WTC11 (cell line): Measurements from ENCODE around the gene COX6A1. TPM values are rescaled to one million over a fixed set of nuclear protein-coding genes. Genes with fewer than 3 reads are reported as not detected.

Experiments used
- ELF4 ChIP-seq: sonication (generic); formaldehyde crosslinking; IDR thresholded peaks from 2 replicates; pipeline ENCODE4 v1.8.1; 2022; ENCODE audit warnings: low read depth, mild to moderate bottlenecking, moderate library complexity, missing genetic modification reagents
- FOXJ3 ChIP-seq: sonication (generic); formaldehyde crosslinking; IDR thresholded peaks from 2 replicates; pipeline ENCODE4 v1.9.0; 2021; ENCODE audit warnings: missing genetic modification reagents, mild to moderate bottlenecking, borderline replicate concordance
- GABPB1 ChIP-seq: sonication (generic); formaldehyde crosslinking; IDR thresholded peaks from 2 replicates; pipeline ENCODE4 v1.8.1; 2023; ENCODE audit warnings: mild to moderate bottlenecking, missing genetic modification reagents
- GTF2I ChIP-seq: fragments of 250-450 bp; sonication (Bioruptor Pico); conservative IDR thresholded peaks from 2 replicates; pipeline ENCODE4 v1.4.0; 2021; ENCODE audit warnings: mild to moderate bottlenecking
- MXD4 ChIP-seq: fragments of 250-450 bp; sonication (Bioruptor Pico); IDR thresholded peaks from 2 replicates; pipeline ENCODE4 v1.8.0; 2021; ENCODE audit warnings: mild to moderate bottlenecking, moderate library complexity, borderline replicate concordance
- NR1H2 ChIP-seq: sonication (generic); formaldehyde crosslinking; IDR thresholded peaks from 2 replicates; pipeline ENCODE4 v1.9.0; 2021; ENCODE audit warnings: mild to moderate bottlenecking, moderate library complexity, missing genetic modification reagents
- OVOL2 ChIP-seq: fragments of 250-450 bp; sonication (Bioruptor Pico); IDR thresholded peaks from 2 replicates; pipeline ENCODE4 v1.9.0; 2021; ENCODE audit warnings: mild to moderate bottlenecking, borderline replicate concordance
- PRRX2 ChIP-seq: fragments of 250-450 bp; sonication (Bioruptor Pico); IDR thresholded peaks from 2 replicates; pipeline ENCODE4 v1.8.0; 2021; ENCODE audit warnings: mild to moderate bottlenecking
- RORB ChIP-seq: fragments of 250-450 bp; sonication (Bioruptor Pico); IDR thresholded peaks from 2 replicates; pipeline ENCODE4 v1.9.0; 2021; ENCODE audit warnings: mild to moderate bottlenecking
- SOX15 ChIP-seq: fragments of 250-450 bp; sonication (Bioruptor Pico); IDR thresholded peaks from 2 replicates; pipeline ENCODE4 v1.9.0; 2021; ENCODE audit warnings: mild to moderate bottlenecking
- TP53 ChIP-seq: sonication (generic); formaldehyde crosslinking; IDR thresholded peaks from 2 replicates; pipeline ENCODE4 v1.8.1; 2023; ENCODE audit warnings: mild to moderate bottlenecking, missing genetic modification reagents
- ZNF121 ChIP-seq: sonication (generic); formaldehyde crosslinking; IDR thresholded peaks from 2 replicates; pipeline ENCODE4 v1.8.0; 2023; ENCODE audit warnings: missing genetic modification reagents
- ZNF219 ChIP-seq: sonication (generic); formaldehyde crosslinking; IDR thresholded peaks from 2 replicates; pipeline ENCODE4 v1.8.0; 2023; ENCODE audit warnings: missing genetic modification reagents, mild to moderate bottlenecking, borderline replicate concordance
- ZNF232 ChIP-seq: sonication (generic); formaldehyde crosslinking; IDR thresholded peaks from 2 replicates; pipeline ENCODE4 v1.8.0; 2022; ENCODE audit warnings: mild to moderate bottlenecking, missing genetic modification reagents
- ZNF317 ChIP-seq: sonication (generic); formaldehyde crosslinking; IDR thresholded peaks from 2 replicates; pipeline ENCODE4 v1.8.1; 2023; ENCODE audit warnings: low read depth, mild to moderate bottlenecking, moderate library complexity, missing genetic modification reagents, borderline replicate concordance
- ZNF396 ChIP-seq: fragments of 250-450 bp; sonication (Bioruptor Pico); IDR thresholded peaks from 2 replicates; pipeline ENCODE4 v1.8.0; 2021; ENCODE audit warnings: mild to moderate bottlenecking, moderate library complexity, borderline replicate concordance
- total RNA-seq: library from RNA; stranded (reverse); gene quantifications from 3 replicates; pipeline ENCODE4 v1.2.3, GENCODE V29; 2021
- TF ChIP-seq, protein P1 (sequence below): fragments of 250-450 bp; sonication (Bioruptor Pico); IDR thresholded peaks from 2 replicates; pipeline ENCODE4 v1.9.0; 2021; ENCODE audit warnings: mild to moderate bottlenecking, borderline replicate concordance
- TF ChIP-seq, protein P2 (sequence below): sonication (generic); formaldehyde crosslinking; IDR thresholded peaks from 2 replicates; pipeline ENCODE4 v1.8.0; 2023; ENCODE audit warnings: mild to moderate bottlenecking, missing genetic modification reagents
- TF ChIP-seq, protein P3 (sequence below): sonication (generic); formaldehyde crosslinking; IDR thresholded peaks from 2 replicates; pipeline ENCODE4 v1.8.1; 2023; ENCODE audit warnings: mild to moderate bottlenecking, missing genetic modification reagents
- TF ChIP-seq, protein P4 (sequence below): sonication (generic); formaldehyde crosslinking; IDR thresholded peaks from 2 replicates; pipeline ENCODE4 v1.8.0; 2022; ENCODE audit warnings: mild to moderate bottlenecking, missing genetic modification reagents
- TF ChIP-seq, protein P5 (sequence below): sonication (generic); formaldehyde crosslinking; IDR thresholded peaks from 2 replicates; pipeline ENCODE4 v1.8.1; 2022; ENCODE audit warnings: mild to moderate bottlenecking, missing genetic modification reagents, moderate library complexity, borderline replicate concordance
- TF ChIP-seq, protein P6 (sequence below): sonication (generic); formaldehyde crosslinking; IDR thresholded peaks from 2 replicates; pipeline ENCODE4 v1.8.1; 2023; ENCODE audit warnings: mild to moderate bottlenecking, moderate library complexity, missing genetic modification reagents
- TF ChIP-seq, protein P7 (sequence below): sonication (generic); formaldehyde crosslinking; IDR thresholded peaks from 2 replicates; pipeline ENCODE4 v1.8.1; 2023; ENCODE audit warnings: mild to moderate bottlenecking, missing genetic modification reagents

Gene COX6A1
- total RNA-seq, 1 experiment from 2014 or later: 573 TPM

DNA sequence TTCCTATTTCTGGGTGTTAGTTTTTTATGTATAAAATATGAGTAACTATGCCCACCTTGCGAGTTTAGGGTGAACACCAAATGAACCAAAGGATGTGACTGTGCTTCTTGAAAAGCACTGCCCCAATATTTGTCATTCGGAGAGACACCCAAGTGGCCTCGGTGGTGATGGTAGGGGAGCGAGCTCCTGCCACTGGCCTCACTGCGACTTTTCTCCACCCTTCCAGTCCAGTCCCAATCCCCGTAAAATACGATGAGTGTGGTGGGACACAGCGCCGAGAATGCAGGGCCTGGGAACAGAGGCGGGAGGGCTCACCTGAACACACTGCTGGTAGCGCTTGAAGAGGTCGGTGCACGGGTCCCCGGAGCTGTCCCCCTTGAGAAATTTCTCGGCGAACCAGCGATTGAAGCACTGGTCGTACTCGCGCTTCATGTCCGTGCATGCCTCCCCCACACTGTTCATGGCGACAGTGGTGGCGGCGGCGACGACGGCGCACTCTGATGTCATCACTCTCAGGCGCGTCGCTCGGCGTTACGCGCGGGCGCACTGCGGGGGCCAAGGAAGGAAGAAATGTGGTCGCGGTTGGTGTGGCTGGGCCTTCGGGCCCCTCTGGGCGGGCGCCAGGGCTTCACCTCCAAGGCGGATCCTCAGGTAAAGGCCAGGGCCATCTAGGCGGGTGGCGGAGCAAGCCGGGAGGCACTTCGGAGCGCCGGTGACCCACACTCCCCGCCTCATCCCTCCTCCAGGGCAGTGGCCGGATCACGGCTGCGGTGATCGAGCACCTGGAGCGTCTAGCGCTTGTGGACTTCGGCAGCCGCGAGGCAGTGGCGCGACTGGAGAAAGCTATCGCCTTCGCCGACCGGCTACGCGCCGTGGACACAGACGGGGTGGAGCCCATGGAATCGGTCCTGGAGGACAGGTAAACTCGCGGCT lies 8.3 kb downstream of the COX6A1 start, which contains the start of the genes GATC and TRIAP1 (continued):
- TF ChIP-seq, protein P1, sequence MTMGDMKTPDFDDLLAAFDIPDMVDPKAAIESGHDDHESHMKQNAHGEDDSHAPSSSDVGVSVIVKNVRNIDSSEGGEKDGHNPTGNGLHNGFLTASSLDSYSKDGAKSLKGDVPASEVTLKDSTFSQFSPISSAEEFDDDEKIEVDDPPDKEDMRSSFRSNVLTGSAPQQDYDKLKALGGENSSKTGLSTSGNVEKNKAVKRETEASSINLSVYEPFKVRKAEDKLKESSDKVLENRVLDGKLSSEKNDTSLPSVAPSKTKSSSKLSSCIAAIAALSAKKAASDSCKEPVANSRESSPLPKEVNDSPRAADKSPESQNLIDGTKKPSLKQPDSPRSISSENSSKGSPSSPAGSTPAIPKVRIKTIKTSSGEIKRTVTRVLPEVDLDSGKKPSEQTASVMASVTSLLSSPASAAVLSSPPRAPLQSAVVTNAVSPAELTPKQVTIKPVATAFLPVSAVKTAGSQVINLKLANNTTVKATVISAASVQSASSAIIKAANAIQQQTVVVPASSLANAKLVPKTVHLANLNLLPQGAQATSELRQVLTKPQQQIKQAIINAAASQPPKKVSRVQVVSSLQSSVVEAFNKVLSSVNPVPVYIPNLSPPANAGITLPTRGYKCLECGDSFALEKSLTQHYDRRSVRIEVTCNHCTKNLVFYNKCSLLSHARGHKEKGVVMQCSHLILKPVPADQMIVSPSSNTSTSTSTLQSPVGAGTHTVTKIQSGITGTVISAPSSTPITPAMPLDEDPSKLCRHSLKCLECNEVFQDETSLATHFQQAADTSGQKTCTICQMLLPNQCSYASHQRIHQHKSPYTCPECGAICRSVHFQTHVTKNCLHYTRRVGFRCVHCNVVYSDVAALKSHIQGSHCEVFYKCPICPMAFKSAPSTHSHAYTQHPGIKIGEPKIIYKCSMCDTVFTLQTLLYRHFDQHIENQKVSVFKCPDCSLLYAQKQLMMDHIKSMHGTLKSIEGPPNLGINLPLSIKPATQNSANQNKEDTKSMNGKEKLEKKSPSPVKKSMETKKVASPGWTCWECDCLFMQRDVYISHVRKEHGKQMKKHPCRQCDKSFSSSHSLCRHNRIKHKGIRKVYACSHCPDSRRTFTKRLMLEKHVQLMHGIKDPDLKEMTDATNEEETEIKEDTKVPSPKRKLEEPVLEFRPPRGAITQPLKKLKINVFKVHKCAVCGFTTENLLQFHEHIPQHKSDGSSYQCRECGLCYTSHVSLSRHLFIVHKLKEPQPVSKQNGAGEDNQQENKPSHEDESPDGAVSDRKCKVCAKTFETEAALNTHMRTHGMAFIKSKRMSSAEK (CRISPR knock-in tag): no peak
- TF ChIP-seq RORB: no peak
- TF ChIP-seq, protein P2, sequence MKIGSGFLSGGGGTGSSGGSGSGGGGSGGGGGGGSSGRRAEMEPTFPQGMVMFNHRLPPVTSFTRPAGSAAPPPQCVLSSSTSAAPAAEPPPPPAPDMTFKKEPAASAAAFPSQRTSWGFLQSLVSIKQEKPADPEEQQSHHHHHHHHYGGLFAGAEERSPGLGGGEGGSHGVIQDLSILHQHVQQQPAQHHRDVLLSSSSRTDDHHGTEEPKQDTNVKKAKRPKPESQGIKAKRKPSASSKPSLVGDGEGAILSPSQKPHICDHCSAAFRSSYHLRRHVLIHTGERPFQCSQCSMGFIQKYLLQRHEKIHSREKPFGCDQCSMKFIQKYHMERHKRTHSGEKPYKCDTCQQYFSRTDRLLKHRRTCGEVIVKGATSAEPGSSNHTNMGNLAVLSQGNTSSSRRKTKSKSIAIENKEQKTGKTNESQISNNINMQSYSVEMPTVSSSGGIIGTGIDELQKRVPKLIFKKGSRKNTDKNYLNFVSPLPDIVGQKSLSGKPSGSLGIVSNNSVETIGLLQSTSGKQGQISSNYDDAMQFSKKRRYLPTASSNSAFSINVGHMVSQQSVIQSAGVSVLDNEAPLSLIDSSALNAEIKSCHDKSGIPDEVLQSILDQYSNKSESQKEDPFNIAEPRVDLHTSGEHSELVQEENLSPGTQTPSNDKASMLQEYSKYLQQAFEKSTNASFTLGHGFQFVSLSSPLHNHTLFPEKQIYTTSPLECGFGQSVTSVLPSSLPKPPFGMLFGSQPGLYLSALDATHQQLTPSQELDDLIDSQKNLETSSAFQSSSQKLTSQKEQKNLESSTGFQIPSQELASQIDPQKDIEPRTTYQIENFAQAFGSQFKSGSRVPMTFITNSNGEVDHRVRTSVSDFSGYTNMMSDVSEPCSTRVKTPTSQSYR (CRISPR knock-in tag): no peak
- TF ChIP-seq ZNF396 (CRISPR knock-in tag): no peak
- TF ChIP-seq, protein P3, sequence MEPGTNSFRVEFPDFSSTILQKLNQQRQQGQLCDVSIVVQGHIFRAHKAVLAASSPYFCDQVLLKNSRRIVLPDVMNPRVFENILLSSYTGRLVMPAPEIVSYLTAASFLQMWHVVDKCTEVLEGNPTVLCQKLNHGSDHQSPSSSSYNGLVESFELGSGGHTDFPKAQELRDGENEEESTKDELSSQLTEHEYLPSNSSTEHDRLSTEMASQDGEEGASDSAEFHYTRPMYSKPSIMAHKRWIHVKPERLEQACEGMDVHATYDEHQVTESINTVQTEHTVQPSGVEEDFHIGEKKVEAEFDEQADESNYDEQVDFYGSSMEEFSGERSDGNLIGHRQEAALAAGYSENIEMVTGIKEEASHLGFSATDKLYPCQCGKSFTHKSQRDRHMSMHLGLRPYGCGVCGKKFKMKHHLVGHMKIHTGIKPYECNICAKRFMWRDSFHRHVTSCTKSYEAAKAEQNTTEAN (CRISPR knock-in tag): peak; percentile 94
- TF ChIP-seq ZNF219 (CRISPR knock-in tag): peak; percentile 52; the same call in 1 of the 2 replicates
- TF ChIP-seq, protein P4, sequence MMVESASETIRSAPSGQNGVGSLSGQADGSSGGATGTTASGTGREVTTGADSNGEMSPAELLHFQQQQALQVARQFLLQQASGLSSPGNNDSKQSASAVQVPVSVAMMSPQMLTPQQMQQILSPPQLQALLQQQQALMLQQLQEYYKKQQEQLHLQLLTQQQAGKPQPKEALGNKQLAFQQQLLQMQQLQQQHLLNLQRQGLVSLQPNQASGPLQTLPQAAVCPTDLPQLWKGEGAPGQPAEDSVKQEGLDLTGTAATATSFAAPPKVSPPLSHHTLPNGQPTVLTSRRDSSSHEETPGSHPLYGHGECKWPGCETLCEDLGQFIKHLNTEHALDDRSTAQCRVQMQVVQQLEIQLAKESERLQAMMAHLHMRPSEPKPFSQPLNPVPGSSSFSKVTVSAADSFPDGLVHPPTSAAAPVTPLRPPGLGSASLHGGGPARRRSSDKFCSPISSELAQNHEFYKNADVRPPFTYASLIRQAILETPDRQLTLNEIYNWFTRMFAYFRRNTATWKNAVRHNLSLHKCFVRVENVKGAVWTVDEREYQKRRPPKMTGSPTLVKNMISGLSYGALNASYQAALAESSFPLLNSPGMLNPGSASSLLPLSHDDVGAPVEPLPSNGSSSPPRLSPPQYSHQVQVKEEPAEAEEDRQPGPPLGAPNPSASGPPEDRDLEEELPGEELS (CRISPR knock-in tag): peak; percentile 81; the same call in 1 of the 2 replicates
- TF ChIP-seq, protein P5, sequence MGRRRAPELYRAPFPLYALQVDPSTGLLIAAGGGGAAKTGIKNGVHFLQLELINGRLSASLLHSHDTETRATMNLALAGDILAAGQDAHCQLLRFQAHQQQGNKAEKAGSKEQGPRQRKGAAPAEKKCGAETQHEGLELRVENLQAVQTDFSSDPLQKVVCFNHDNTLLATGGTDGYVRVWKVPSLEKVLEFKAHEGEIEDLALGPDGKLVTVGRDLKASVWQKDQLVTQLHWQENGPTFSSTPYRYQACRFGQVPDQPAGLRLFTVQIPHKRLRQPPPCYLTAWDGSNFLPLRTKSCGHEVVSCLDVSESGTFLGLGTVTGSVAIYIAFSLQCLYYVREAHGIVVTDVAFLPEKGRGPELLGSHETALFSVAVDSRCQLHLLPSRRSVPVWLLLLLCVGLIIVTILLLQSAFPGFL (CRISPR knock-in tag): no peak; the same call in 1 of the 2 replicates
- no peak for TF ChIP-seq ELF4 (CRISPR knock-in tag)
- TF ChIP-seq GABPB1: no peak; the same call in none of the 2 replicates
- TF ChIP-seq NR1H2 (CRISPR knock-in tag): no peak
- peak; percentile 96 for TF ChIP-seq TP53
- no peak for TF ChIP-seq PRRX2 (CRISPR knock-in tag)
- TF ChIP-seq ZNF317 (CRISPR knock-in tag): 0 out of 2 replicates have a peak, but pooled peaks have one; percentile 35
- no peak for TF ChIP-seq GTF2I
- no peak for TF ChIP-seq MXD4 (CRISPR knock-in tag)
- TF ChIP-seq, protein P6, sequence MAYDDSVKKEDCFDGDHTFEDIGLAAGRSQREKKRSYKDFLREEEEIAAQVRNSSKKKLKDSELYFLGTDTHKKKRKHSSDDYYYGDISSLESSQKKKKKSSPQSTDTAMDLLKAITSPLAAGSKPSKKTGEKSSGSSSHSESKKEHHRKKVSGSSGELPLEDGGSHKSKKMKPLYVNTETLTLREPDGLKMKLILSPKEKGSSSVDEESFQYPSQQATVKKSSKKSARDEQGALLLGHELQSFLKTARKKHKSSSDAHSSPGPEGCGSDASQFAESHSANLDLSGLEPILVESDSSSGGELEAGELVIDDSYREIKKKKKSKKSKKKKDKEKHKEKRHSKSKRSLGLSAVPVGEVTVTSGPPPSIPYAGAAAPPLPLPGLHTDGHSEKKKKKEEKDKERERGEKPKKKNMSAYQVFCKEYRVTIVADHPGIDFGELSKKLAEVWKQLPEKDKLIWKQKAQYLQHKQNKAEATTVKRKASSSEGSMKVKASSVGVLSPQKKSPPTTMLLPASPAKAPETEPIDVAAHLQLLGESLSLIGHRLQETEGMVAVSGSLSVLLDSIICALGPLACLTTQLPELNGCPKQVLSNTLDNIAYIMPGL (CRISPR knock-in tag): peak; percentile 97
- no peak for TF ChIP-seq OVOL2
- TF ChIP-seq SOX15: no peak
- TF ChIP-seq FOXJ3 (CRISPR knock-in tag): no peak
- peak; percentile 71; the same call in 1 of the 2 replicates for TF ChIP-seq ZNF121 (CRISPR knock-in tag)
- no peak for TF ChIP-seq ZNF232 (CRISPR knock-in tag)
- TF ChIP-seq, protein P7, sequence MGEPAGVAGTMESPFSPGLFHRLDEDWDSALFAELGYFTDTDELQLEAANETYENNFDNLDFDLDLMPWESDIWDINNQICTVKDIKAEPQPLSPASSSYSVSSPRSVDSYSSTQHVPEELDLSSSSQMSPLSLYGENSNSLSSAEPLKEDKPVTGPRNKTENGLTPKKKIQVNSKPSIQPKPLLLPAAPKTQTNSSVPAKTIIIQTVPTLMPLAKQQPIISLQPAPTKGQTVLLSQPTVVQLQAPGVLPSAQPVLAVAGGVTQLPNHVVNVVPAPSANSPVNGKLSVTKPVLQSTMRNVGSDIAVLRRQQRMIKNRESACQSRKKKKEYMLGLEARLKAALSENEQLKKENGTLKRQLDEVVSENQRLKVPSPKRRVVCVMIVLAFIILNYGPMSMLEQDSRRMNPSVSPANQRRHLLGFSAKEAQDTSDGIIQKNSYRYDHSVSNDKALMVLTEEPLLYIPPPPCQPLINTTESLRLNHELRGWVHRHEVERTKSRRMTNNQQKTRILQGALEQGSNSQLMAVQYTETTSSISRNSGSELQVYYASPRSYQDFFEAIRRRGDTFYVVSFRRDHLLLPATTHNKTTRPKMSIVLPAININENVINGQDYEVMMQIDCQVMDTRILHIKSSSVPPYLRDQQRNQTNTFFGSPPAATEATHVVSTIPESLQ (CRISPR knock-in tag): no peak
